Erythroblast (primary cell): ENCODE results near the gene COL5A1.

ENCODE experiments used
- GATA1 ChIP-seq: IDR thresholded peaks from 2 replicates; pipeline ENCODE4 v1.6.1; 2011; ENCODE audit warnings: low read depth, mild to moderate bottlenecking, control low read depth, low read length, moderate library complexity
- POLR2A ChIP-seq: IDR thresholded peaks from 2 replicates; pipeline ENCODE4 v1.6.1; 2011; ENCODE audit warnings: mild to moderate bottlenecking, low read length

GRCh38 chr9:134614256-134614655 is 27.3 kb upstream of the COL5A1 start:
- no peak for TF ChIP-seq POLR2A
- no peak for TF ChIP-seq GATA1
